GM12878 (cell line): ENCODE results near the gene SLC25A47. TPM values are rescaled to one million over a fixed set of nuclear protein-coding genes. Genes with fewer than 3 reads are reported as not detected.

Source experiments
- ATAC-seq: fragments of 200-7000 bp; cut with Tn5 transposase; 3 replicates; pipeline ENCODE4 v1.9.1; 2020; ENCODE audit warnings: mild to moderate bottlenecking, moderate library complexity
- Bru-seq: library from RNA; stranded (reverse); fragments of 400-500 nt; gene quantifications from one replicate; lab custom pipeline; 2021; lab: Mats Ljungman, UMichigan
- BruChase-seq, 2 experiments: library from RNA; stranded (reverse); fragments of 400-500 nt; gene quantifications; one replicate each; lab custom pipeline; 2021; lab: Mats Ljungman, UMichigan
- BruUV-seq: library from RNA; stranded (reverse); fragments of 400-500 nt; replicated peaks from 2 replicates; lab custom pipeline; 2021; lab: Mats Ljungman, UMichigan
- CTCF ChIA-PET: fragments of 300-600 bp; sonication (Branson Sonifier 250); formaldehyde crosslinking; extraction: SDS; loops from one replicate; lab custom pipeline; 2021; ENCODE audit warnings: inconsistent platforms; lab: Yijun Ruan, JAX
- POLR2A ChIA-PET: fragments of 350-600 bp; formaldehyde crosslinking; extraction: SDS; loops from one replicate; lab custom pipeline; 2021; ENCODE audit warnings: inconsistent platforms; lab: Charles Lee
- RAD21 ChIA-PET: fragments of 300-600 bp; sonication (Branson Sonifier 250); formaldehyde crosslinking; loops from one replicate; lab custom pipeline; 2023; ENCODE audit warnings: antibody characterized with exemption; ENCODE audit not compliant: unreplicated experiment; lab: Charles Lee
- SMC1A ChIA-PET: fragments of 300-600 bp; sonication (Branson Sonifier 250); formaldehyde crosslinking; loops from one replicate; lab custom pipeline; 2023; ENCODE audit not compliant: unreplicated experiment, uncharacterized antibody; lab: Charles Lee
- DNase-seq: peaks from one replicate; pipeline ENCODE4 v3.0.0-alpha.2; 2011; ENCODE audit warnings: low read depth, low spot score
- FAIRE-seq: peaks from 3 replicates; lab custom pipeline; 2011; peaks lifted over from hg19 to GRCh38; lab: Jason Lieb, UNC
- H2AFZ ChIP-seq: 2 replicates; pipeline ENCODE4 v1.6.0; 2011; ENCODE audit warnings: low read depth, low read length, control low read depth; ENCODE audit not compliant: control insufficient read depth
- H3K27ac ChIP-seq: 2 replicates; pipeline ENCODE4 v1.5.1; 2011; ENCODE audit warnings: control low read depth; ENCODE audit not compliant: control insufficient read depth, insufficient read depth
- H3K27me3 ChIP-seq, 2 experiments: replicated peaks in 1 of 2; 2 replicates each; pipeline versions ENCODE4 v1.6.0 to v1.6.1; 2011; ENCODE audit warnings: low read length in 1 of 2; ENCODE audit not compliant: control insufficient read depth in 2 of 2, insufficient read depth in 2 of 2
- H3K36me3 ChIP-seq, 2 experiments: 2 replicates each; pipeline ENCODE4 v1.5.1; 2011; ENCODE audit warnings: low read length in 1 of 2; ENCODE audit not compliant: control insufficient read depth in 2 of 2, insufficient read depth in 2 of 2
- H3K4me1 ChIP-seq: 2 replicates; pipeline ENCODE4 v1.6.1; 2011; ENCODE audit warnings: mild to moderate bottlenecking, low read length, moderate library complexity, mixed read lengths; ENCODE audit not compliant: control insufficient read depth, insufficient read depth
- H3K4me2 ChIP-seq: 2 replicates; pipeline ENCODE4 v1.6.0; 2011; ENCODE audit warnings: control low read depth; ENCODE audit not compliant: control insufficient read depth, insufficient read depth
- H3K4me3 ChIP-seq: fragments of 200-600 bp; sonication (generic); 2 replicates; pipeline ENCODE4 v1.5.1; 2016
- H3K79me2 ChIP-seq: 2 replicates; pipeline ENCODE4 v1.6.0; 2011; ENCODE audit warnings: low read length; ENCODE audit not compliant: control insufficient read depth, insufficient read depth
- H3K9ac ChIP-seq: 2 replicates; pipeline ENCODE4 v1.8.0; 2011; ENCODE audit warnings: low read length, control low read depth, mixed read lengths; ENCODE audit not compliant: control insufficient read depth, insufficient read depth
- H3K9me3 ChIP-seq: replicated peaks from 3 replicates; pipeline ENCODE4 v1.5.1; 2011; ENCODE audit warnings: mild to moderate bottlenecking, low read length; ENCODE audit not compliant: control insufficient read depth, insufficient read depth
- H4K20me1 ChIP-seq: 2 replicates; pipeline ENCODE4 v1.6.0; 2011; ENCODE audit not compliant: control insufficient read depth, insufficient read depth
- TCF7 ChIP-seq: IDR thresholded peaks from 2 replicates; pipeline ENCODE4 v1.6.1; 2014; ENCODE audit warnings: antibody characterized with exemption, borderline replicate concordance
- WGBS: methylation state at CpG from one replicate; pipeline ENCODE4 v1.1.6; 2016; ENCODE audit warnings: low lambda C conversion rate; ENCODE audit not compliant: insufficient replicate concordance, insufficient coverage; ENCODE audit errors: missing lambda C conversion rate; 5-methylcytosine and 5-hydroxymethylcytosine counted together
- in situ Hi-C: fragments of 300-500 bp; cut with MboI; formaldehyde crosslinking; loops from 9 replicates; pipeline ENCODE4 v1.14.3; 2018; ENCODE audit warnings: mixed read lengths
- intact Hi-C: fragments of 100-400 bp; cut with micrococcal nuclease; formaldehyde crosslinking; loops from one replicate; pipeline ENCODE4 v1.14.2; 2022; ENCODE audit not compliant: unreplicated experiment
- long read RNA-seq, 2 experiments: library from polyadenylated mRNA; unstranded; transcript quantifications; one replicate each; pipeline ENCODE4 v2.0.0, GENCODE V29; 2019 to 2020
- polyA minus RNA-seq, 3 experiments: library from RNA; depleted of rRNA, polyadenylated mRNA; stranded (reverse); fragments of >200 nt; gene quantifications; 2 replicates each; pipeline ENCODE4 v1.2.3, GENCODE V29; 2011
- polyA plus RNA-seq, 11 experiments: library from polyadenylated mRNA; depleted of rRNA in 4 of 11; unstranded in 6 of 11; stranded (reverse) in 5 of 11; fragments of >200 nt; fragmentation: Nextera tagmentation in 4 of 11; fragmentation: Illumina TruSeq in 1 of 11; extraction: Ambion mirVana in 4 of 11; extraction: Trizol in 1 of 11; gene quantifications; 1 replicate in 1 of 11; 2 replicates in 10 of 11; pipeline versions ENCODE4 v1.2.1 to v1.2.3, GENCODE V29; 2011 to 2016; ENCODE audit warnings: inconsistent platforms in 2 of 11, missing spikeins in 2 of 11, low read depth in 1 of 11
- total RNA-seq, 4 experiments: library from RNA; depleted of rRNA in 3 of 4; stranded (reverse); fragments of >200 nt in 3 of 4; fragmentation: Illumina TruSeq in 1 of 4; extraction: Trizol in 1 of 4; gene quantifications; 2 replicates each; pipeline versions ENCODE4 v1.2.1 to v1.2.3, GENCODE V29; 2013 to 2021

Gene SLC25A47
- not detected in 2 replicates for total RNA-seq (2013; cell fraction: nucleolus; rRNA removed)
- total RNA-seq (2014; rRNA removed) (not detected in 2 replicates), total RNA-seq (2014; rRNA removed; fragmentation: Illumina TruSeq; extraction: Trizol) (not detected in 2 replicates), total RNA-seq (2021) (not detected in 2 replicates), polyA plus RNA-seq (2011; rRNA removed) (not detected in 2 replicates), polyA plus RNA-seq (2014; fragmentation: Illumina TruSeq; extraction: Trizol) (not detected in 2 replicates), polyA plus RNA-seq (2014; fragmentation: Nextera tagmentation; extraction: Ambion mirVana) (not detected), polyA plus RNA-seq (2014; rRNA removed) (0.14 TPM in 1 of 2 replicates, not detected in the other), polyA plus RNA-seq (2016; fragmentation: Nextera tagmentation; extraction: Ambion mirVana) (not detected), polyA minus RNA-seq (2011; rRNA and poly(A)+ RNA removed) (not detected in 2 replicates), Bru-seq, nascent RNA (percentile 8 among the genes with signal in this experiment), BruChase-seq, experiment 1, labeled RNA remaining after a 6-hour chase (not detected), BruChase-seq, experiment 2, labeled RNA remaining after a 2-hour chase (percentile 28 among the genes with signal in this experiment)
- not detected for polyA plus RNA-seq (2011; ENCODE audit: low read depth)
- polyA plus RNA-seq (2011; cell fraction: cytosol; rRNA removed), result 0.03 TPM in 1 of 2 replicates, not detected in the other
- 0.09 TPM in 1 of 2 replicates, not detected in the other for polyA plus RNA-seq (2011; cell fraction: nucleus; rRNA removed)
- not detected in 2 replicates for polyA plus RNA-seq (2012)
- not detected in 2 replicates for polyA minus RNA-seq (2011; cell fraction: cytosol; rRNA and poly(A)+ RNA removed)
- not detected in 2 replicates for polyA minus RNA-seq (2011; cell fraction: nucleus; rRNA and poly(A)+ RNA removed)
- long read RNA-seq, experiment 1, result 0 reads
- long read RNA-seq, experiment 2, result 0 reads

- H3K4me1 ChIP-seq, result peaks cover 2% of the 10 kb centered on the region
- H3K36me3 ChIP-seq, result no peaks in the 10 kb centered on the region
- RAD21 ChIA-PET, result interaction anchor here (1.5 kb wide), 1 partner anchor 11 kb away, joined by 3 read pairs; no protein-coding TSS in a partner anchor
- no peaks in the 10 kb centered on the region for H4K20me1 ChIP-seq
- POLR2A ChIA-PET, result no interaction called here
- CTCF ChIA-PET, result interaction anchor here (1.0 kb wide), 1 partner anchor 54 kb away, joined by 4 read pairs; no protein-coding TSS in a partner anchor
- no peak for TF ChIP-seq TCF7
- ATAC-seq, result no peak
- no peaks in the 10 kb centered on the region for H3K27me3 ChIP-seq
- intact Hi-C loops (no loop called here), in situ Hi-C loops (no loop called here)
- no TSS peak for BruUV-seq
- no peak within 1 kb of the TSS for H2AFZ ChIP-seq
- no peak within 1 kb of the TSS for H3K27ac ChIP-seq
- no peak within 1 kb of the TSS for H3K4me2 ChIP-seq
- no peak within 1 kb of the TSS for H3K4me3 ChIP-seq
- no peaks in the 10 kb centered on the region for H3K79me2 ChIP-seq
- FAIRE-seq, result no peak
- SMC1A ChIA-PET, result no interaction called here
- no peak within 1 kb of the TSS for H3K9ac ChIP-seq
- no peak for DNase-seq
- WGBS, result 58% methylated on average over 15 of the region's 16 CpGs
- H3K9me3 ChIP-seq, result no peaks in the 10 kb centered on the region
Observed at GRCh38 chr14:100323121-100323941, at the start of gene SLC25A47. SLC25A47 (plus strand) TSS chr14:100323339; CDS start chr14:100323415, 76 bp downstream.
